Right lobe of liver (tissue), 6 donors: Measurements from ENCODE around the gene RPS21. TPM values are rescaled to one million over a fixed set of nuclear protein-coding genes. Genes with fewer than 3 reads are reported as not detected.

Source experiments
- ATAC-seq, 4 donors: fragments of 200-7000 bp; cut with Tn5 transposase; one replicate each; pipeline ENCODE4 v1.9.1; 2020; ENCODE audit warnings: mild to moderate bottlenecking in 4 of 4, moderate library complexity in 4 of 4
- DNase-seq, 3 donors: peaks; one replicate each; pipeline ENCODE4 v3.0.0-alpha.2; 2020
- H3K27ac ChIP-seq, 3 donors: fragments of 200-600 bp; one replicate each; pipeline ENCODE4 v1.8.0; 2022
- H3K27me3 ChIP-seq, 2 donors: fragments of 200-600 bp; one replicate each; pipeline ENCODE4 v1.8.0; 2022
- H3K36me3 ChIP-seq, 4 donors: fragments of 200-600 bp; sonication (generic) in 1 of 4; one replicate each; pipeline versions ENCODE4 v1.5.1 to v1.8.0; 2017 to 2022; ENCODE audit warnings: control low read depth in 1 of 4
- H3K4me1 ChIP-seq, 4 donors: fragments of 200-600 bp; sonication (generic) in 1 of 4; one replicate each; pipeline versions ENCODE4 v1.5.1 to v1.8.0; 2017 to 2022; ENCODE audit warnings: control low read depth in 1 of 4
- H3K4me3 ChIP-seq, 3 donors: fragments of 200-600 bp; one replicate each; pipeline ENCODE4 v1.8.0; 2022
- H3K9me3 ChIP-seq, 4 donors: fragments of 200-600 bp; sonication (generic) in 1 of 4; one replicate each; pipeline versions ENCODE4 v1.5.1 to v1.8.0; 2017 to 2022; ENCODE audit warnings: control low read depth in 1 of 4
- POLR2A ChIP-seq: fragments of 450-650 bp; IDR thresholded peaks from one replicate; pipeline ENCODE4 v1.6.1; 2017; ENCODE audit warnings: antibody characterized with exemption, mild to moderate bottlenecking
- WGBS: methylation state at CpG from one replicate; pipeline ENCODE4 v1.1.6; 2018; ENCODE audit warnings: low coverage, low lambda C conversion rate; ENCODE audit not compliant: insufficient coverage; ENCODE audit errors: missing lambda C conversion rate; 5-methylcytosine and 5-hydroxymethylcytosine counted together
- intact Hi-C, 2 donors: fragments of 100-400 bp; cut with DNase I; formaldehyde crosslinking; loops; one replicate each; pipeline versions ENCODE4 v1.11.2 to v1.14.1; 2022
- total RNA-seq, 6 experiments: library from RNA; depleted of rRNA in 2 of 6; stranded (reverse); fragments of >200 nt in 2 of 6; fragmentation: NEBNext Ultra II Directional in 3 of 6; extraction: Animal tissue kit (Norgen Biotek cat#: 25700) in 3 of 6; gene quantifications; one replicate each; pipeline versions ENCODE4 v1.1.0 to v1.2.4, GENCODE V29; 2016 to 2023
- TF ChIP-seq, protein P1 (sequence below), 4 donors: fragments of 200-600 bp in 3 of 4; fragments of 450-650 bp in 1 of 4; IDR thresholded peaks; one replicate each; pipeline versions ENCODE4 v1.5.1 to v1.8.0; 2016 to 2022; ENCODE audit warnings: antibody characterized with exemption in 4 of 4, mild to moderate bottlenecking in 2 of 4
- donor health status: DM: no; HTN: yes; CAD: no.
- donor health status: DM: no; HTN: no; CAD: no.
- donor health status: DM: no; HTN: no; CAD: no.
- donor health status: DM: no; HTN: yes; CAD: no.
- donor health status: DM: no; HTN: yes; CAD: no.

The RPS21 gene
- total RNA-seq, 6 experiments from 2014 or later = 339 to 696 (median 413) TPM

DNA sequence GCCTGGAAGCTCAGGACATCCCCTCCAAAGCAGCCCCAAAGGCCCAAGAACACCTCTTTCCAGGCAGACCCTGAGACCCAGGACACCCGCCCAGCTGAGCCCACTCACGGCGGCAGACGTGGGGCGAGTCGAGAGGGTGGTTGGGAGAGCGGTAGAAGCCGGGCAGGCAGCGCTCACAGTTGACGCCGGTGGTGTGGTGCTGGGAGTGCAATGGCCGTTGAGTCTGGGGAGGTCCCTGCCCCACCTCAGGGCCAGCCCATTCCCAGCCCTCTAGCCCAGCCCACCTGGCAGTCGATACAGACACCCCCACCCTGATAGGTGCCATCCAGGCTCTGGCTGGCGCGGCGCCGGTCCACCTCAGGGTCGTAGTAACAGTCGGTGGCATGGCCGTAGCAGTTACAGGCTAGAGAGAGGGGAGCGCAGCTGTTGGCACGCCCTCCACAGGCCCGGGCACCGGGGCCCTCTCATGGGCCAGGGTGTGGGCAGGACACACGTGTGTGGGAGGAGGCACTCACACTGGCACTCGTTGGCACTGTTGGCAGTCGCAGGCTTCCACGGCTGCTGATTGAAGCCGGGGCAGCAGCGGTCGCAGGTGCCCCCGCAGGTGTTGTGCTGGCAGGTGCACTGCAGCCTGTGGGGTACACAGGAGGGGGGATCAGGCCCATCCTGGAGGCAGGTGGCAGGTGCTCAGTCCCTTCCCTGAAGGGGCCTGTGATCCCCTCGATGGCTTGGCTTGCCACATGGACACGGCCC lies 40.3 kb upstream of the RPS21 start:
- DNase-seq = peak in 1 of 3 donors; percentile 20
- Histone ChIP-seq H3K27ac (no peak overlapping the region), H3K36me3 (peaks cover 0 to 2% (median 0%) of the 10 kb centered on the region in 4 donors), H3K4me3 (no peak overlapping the region), H3K4me1 (no peaks in the 10 kb centered on the region), H3K9me3 (no peaks in the 10 kb centered on the region), H3K27me3 (no peaks in the 10 kb centered on the region)
- ATAC-seq = peak in 1 of 4 donors; percentile 4
- TF ChIP-seq, protein P1, sequence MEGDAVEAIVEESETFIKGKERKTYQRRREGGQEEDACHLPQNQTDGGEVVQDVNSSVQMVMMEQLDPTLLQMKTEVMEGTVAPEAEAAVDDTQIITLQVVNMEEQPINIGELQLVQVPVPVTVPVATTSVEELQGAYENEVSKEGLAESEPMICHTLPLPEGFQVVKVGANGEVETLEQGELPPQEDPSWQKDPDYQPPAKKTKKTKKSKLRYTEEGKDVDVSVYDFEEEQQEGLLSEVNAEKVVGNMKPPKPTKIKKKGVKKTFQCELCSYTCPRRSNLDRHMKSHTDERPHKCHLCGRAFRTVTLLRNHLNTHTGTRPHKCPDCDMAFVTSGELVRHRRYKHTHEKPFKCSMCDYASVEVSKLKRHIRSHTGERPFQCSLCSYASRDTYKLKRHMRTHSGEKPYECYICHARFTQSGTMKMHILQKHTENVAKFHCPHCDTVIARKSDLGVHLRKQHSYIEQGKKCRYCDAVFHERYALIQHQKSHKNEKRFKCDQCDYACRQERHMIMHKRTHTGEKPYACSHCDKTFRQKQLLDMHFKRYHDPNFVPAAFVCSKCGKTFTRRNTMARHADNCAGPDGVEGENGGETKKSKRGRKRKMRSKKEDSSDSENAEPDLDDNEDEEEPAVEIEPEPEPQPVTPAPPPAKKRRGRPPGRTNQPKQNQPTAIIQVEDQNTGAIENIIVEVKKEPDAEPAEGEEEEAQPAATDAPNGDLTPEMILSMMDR (IDR thresholded peaks at IDR 0.05) = no peak
- TF ChIP-seq POLR2A = no peak
- WGBS = 95% methylated on average over 9 of the region's 34 CpGs
- intact Hi-C loops = no loop called here

DNA sequence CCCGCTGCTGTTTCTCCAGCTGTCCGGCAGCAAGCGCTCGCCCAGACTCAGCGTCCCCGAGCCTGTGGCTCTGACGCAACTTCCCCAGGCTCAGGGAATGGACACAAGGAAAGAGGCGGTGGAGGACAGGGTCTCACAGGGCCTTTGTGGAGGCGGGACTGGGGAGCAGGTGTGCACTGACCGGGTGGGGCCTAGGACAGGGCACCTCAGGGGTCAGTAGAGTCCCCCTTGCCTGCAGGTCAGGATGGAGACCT lies 39.8 kb upstream of the RPS21 start:
- Histone ChIP-seq H3K27me3 (no peaks in the 10 kb centered on the region), H3K9me3 (no peaks in the 10 kb centered on the region), H3K4me3 (no peak overlapping the region), H3K27ac (no peak overlapping the region), H3K4me1 (no peaks in the 10 kb centered on the region), H3K36me3 (peaks cover 0 to 6% (median 0%) of the 10 kb centered on the region in 4 donors)
- no peak for TF ChIP-seq POLR2A
- TF ChIP-seq, protein P1 (IDR thresholded peaks at IDR 0.05) = no peak
- no peak for ATAC-seq
- intact Hi-C loops = no loop called here
- WGBS = no CpG with 5 or more reads among the region's 10 CpGs
- no peak for DNase-seq

DNA sequence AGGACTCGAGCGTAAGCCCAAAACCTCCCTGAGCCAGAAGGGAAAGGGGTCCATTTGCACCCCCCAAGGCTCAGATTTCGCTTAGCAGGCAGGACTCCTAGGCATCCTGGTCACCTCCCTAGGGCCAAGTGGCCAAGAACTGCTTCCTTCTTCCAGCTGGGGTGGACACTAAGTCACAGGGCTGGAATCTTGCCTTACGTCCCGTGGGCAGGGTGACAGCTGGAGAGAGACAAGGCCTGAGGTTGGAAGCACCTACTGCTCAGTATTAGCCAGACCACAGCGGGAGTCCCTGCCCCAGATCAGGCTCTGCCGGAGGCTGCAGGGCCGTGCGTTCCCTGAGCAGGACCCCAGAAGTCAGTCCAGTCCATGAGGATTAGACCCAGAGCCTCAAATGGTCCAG lies 39.5 kb upstream of the RPS21 start:
- WGBS = 80% methylated on average over 1 of the region's 9 CpGs
- no peak overlapping the region for H3K4me3 ChIP-seq
- ATAC-seq (no peak), DNase-seq (no peak)
- H3K27ac ChIP-seq = no peak overlapping the region
- TF ChIP-seq, protein P1 (IDR thresholded peaks at IDR 0.05) = no peak
- no peak for TF ChIP-seq POLR2A
- no peaks in the 10 kb centered on the region for H3K27me3 ChIP-seq
- H3K36me3 ChIP-seq = peaks cover 0 to 6% (median 0%) of the 10 kb centered on the region in 4 donors
- peaks cover 0 to 3% (median 0%) of the 10 kb centered on the region in 4 donors for H3K4me1 ChIP-seq
- intact Hi-C loops = no loop called here
- H3K9me3 ChIP-seq = no peaks in the 10 kb centered on the region

DNA sequence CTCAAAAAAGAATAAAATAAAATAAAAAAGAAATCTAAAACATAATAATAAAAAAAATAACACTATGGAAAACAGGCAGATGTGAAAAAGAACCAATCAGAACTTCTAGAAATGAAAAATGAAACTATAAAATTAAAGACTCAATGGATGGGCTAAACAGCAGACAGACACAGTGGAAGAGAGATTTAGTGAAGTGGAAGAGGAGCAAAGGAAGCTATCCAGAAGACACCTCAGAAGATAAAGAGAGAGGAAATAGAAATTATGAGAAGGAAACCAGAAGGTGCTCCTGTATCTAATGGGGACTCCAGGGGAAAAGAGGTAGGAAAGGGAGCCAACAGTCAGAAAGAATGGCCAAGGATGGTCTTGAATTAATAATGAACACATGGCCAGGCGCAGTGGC lies 38.3 kb upstream of the RPS21 start:
- intact Hi-C loops = no loop called here
- Histone ChIP-seq H3K9me3 (no peaks in the 10 kb centered on the region), H3K27me3 (no peaks in the 10 kb centered on the region), H3K4me1 (peaks cover 0 to 15% (median 0%) of the 10 kb centered on the region in 4 donors), H3K27ac (no peak overlapping the region), H3K36me3 (peaks cover 0 to 6% (median 0%) of the 10 kb centered on the region in 4 donors), H3K4me3 (no peak overlapping the region)
- ATAC-seq = no peak
- no peak for TF ChIP-seq POLR2A
- TF ChIP-seq, protein P1 (IDR thresholded peaks at IDR 0.05) = no peak
- no peak for DNase-seq
- 100% methylated on average over 1 of the region's 1 CpG for WGBS
